Neural cell (in vitro differentiated cells): ENCODE data around the gene OR52R1. TPM values are rescaled to one million over a fixed set of nuclear protein-coding genes. Genes with fewer than 3 reads are reported as not detected.

Experiments
- H2AFZ ChIP-seq: fragments of 200-600, 300-800 bp; sonication (generic), shearing (Covaris generic); 2 replicates; pipeline ENCODE4 v1.6.0; 2014; ENCODE audit warnings: low read depth, mild to moderate bottlenecking, antibody characterized with exemption, low read length, moderate library complexity
- H3F3A ChIP-seq: fragments of 200-600 bp; shearing (Covaris generic); 2 replicates; pipeline ENCODE4 v1.6.1; 2016; ENCODE audit warnings: mild to moderate bottlenecking, moderate library complexity, mixed read lengths, antibody characterized with exemption, low read length; ENCODE audit not compliant: insufficient read depth, poor library complexity, severe bottlenecking
- H3K27ac ChIP-seq: fragments of 200-600, 300-800 bp; sonication (generic), shearing (Covaris generic); 2 replicates; pipeline ENCODE4 v1.5.1; 2014; ENCODE audit warnings: mild to moderate bottlenecking, low read length, moderate library complexity
- H3K27me3 ChIP-seq: fragments of 300-800, 200-600 bp; sonication (generic), shearing (Covaris generic); 2 replicates; pipeline ENCODE4 v1.6.0; 2014; ENCODE audit warnings: mild to moderate bottlenecking, low read depth, low read length, moderate library complexity; ENCODE audit not compliant: insufficient read depth
- H3K36me3 ChIP-seq: fragments of 300-800, 200-600 bp; sonication (generic), shearing (Covaris generic); 2 replicates; pipeline ENCODE4 v1.5.1; 2014; ENCODE audit warnings: mild to moderate bottlenecking, antibody characterized with exemption, low read length, moderate library complexity; ENCODE audit not compliant: insufficient read depth
- H3K4me2 ChIP-seq: fragments of 300-800, 200-600 bp; sonication (generic), shearing (Covaris generic); 2 replicates; pipeline ENCODE4 v1.6.0; 2014; ENCODE audit warnings: mild to moderate bottlenecking, low read length
- H3K4me3 ChIP-seq: fragments of 300-800, 200-600 bp; sonication (generic), shearing (Covaris generic); 2 replicates; pipeline ENCODE4 v1.5.1; 2014; ENCODE audit warnings: mild to moderate bottlenecking, low read length, moderate library complexity
- H3K79me2 ChIP-seq: fragments of 200-600 bp; shearing (Covaris generic); replicated peaks from 2 replicates; pipeline ENCODE4 v1.6.0; 2014; ENCODE audit warnings: mild to moderate bottlenecking, low read length, moderate library complexity; ENCODE audit not compliant: insufficient read depth
- H3K9ac ChIP-seq: fragments of 300-800, 200-600 bp; sonication (generic), shearing (Covaris generic); 2 replicates; pipeline ENCODE4 v1.6.1; 2016; ENCODE audit warnings: mild to moderate bottlenecking, low read length, mixed read lengths
- H3K9me2 ChIP-seq: fragments of 200-600 bp; shearing (Covaris generic); 2 replicates; pipeline ENCODE4 v1.6.1; 2016; ENCODE audit warnings: mild to moderate bottlenecking, low read length, mixed read lengths; ENCODE audit not compliant: insufficient read depth
- H3K9me3 ChIP-seq: fragments of 200-600, 300-800 bp; sonication (generic), shearing (Covaris generic); 2 replicates; pipeline ENCODE4 v1.6.1; 2016; ENCODE audit warnings: mild to moderate bottlenecking, mixed run types, low read length, moderate library complexity, mixed read lengths
- H4K20me1 ChIP-seq: fragments of 200-600 bp; shearing (Covaris generic); 2 replicates; pipeline ENCODE4 v1.6.1; 2016; ENCODE audit warnings: mild to moderate bottlenecking, mixed run types; ENCODE audit not compliant: insufficient read depth
- CTCF ChIP-seq: fragments of 450-650 bp; IDR thresholded peaks from 2 replicates; pipeline ENCODE4 v1.5.1; 2014; ENCODE audit warnings: antibody characterized with exemption, mild to moderate bottlenecking, moderate library complexity; ENCODE audit not compliant: poor library complexity, severe bottlenecking
- EP300 ChIP-seq: fragments of 450-650 bp; conservative IDR thresholded peaks from 2 replicates; pipeline ENCODE4 v1.6.1; 2014; ENCODE audit warnings: antibody characterized with exemption, mild to moderate bottlenecking, moderate library complexity; ENCODE audit not compliant: poor library complexity, severe bottlenecking
- EZH2 ChIP-seq: fragments of 200-600, 300-800 bp; shearing (Covaris generic), sonication (generic); IDR thresholded peaks from 2 replicates; pipeline ENCODE4 v1.6.1; 2014; ENCODE audit warnings: antibody characterized with exemption, low read length, borderline replicate concordance, mild to moderate bottlenecking; ENCODE audit not compliant: insufficient read depth, poor library complexity, severe bottlenecking
- MXI1 ChIP-seq: fragments of 450-650 bp; conservative IDR thresholded peaks from 2 replicates; pipeline ENCODE4 v1.6.1; 2014; ENCODE audit warnings: antibody characterized with exemption, mild to moderate bottlenecking; ENCODE audit not compliant: poor library complexity, severe bottlenecking
- POLR2AphosphoS5 ChIP-seq: IDR thresholded peaks from 2 replicates; pipeline ENCODE4 v1.6.1; 2012
- RAD21 ChIP-seq: fragments of 450-650 bp; conservative IDR thresholded peaks from 2 replicates; pipeline ENCODE4 v1.6.1; 2014; ENCODE audit warnings: antibody characterized with exemption, mild to moderate bottlenecking, moderate library complexity
- SMC3 ChIP-seq: fragments of 450-650 bp; conservative IDR thresholded peaks from 2 replicates; pipeline ENCODE4 v1.6.1; 2014; ENCODE audit warnings: antibody characterized with exemption, mild to moderate bottlenecking, moderate library complexity; ENCODE audit not compliant: poor library complexity
- TAF1 ChIP-seq: IDR thresholded peaks from 2 replicates; pipeline ENCODE4 v1.6.1; 2012; ENCODE audit warnings: low read depth
- polyA plus RNA-seq: library from polyadenylated mRNA; depleted of rRNA; stranded (reverse); fragments of >200 nt; gene quantifications from 2 replicates; pipeline ENCODE4 v1.2.3, GENCODE V29; 2014
- TF ChIP-seq, protein P1 (sequence below): IDR thresholded peaks from 2 replicates; pipeline ENCODE4 v1.6.1; 2012; ENCODE audit warnings: borderline replicate concordance

OR52R1 gene
- polyA plus RNA-seq, 1 donor from 2014 or later = not detected

GRCh38 chr11:4830909-4831308 lies 26.7 kb upstream of the OR52R1 start:
- Histone ChIP-seq H2AFZ (no peak overlapping the region), H3F3A (no peaks in the 10 kb centered on the region), H3K4me2 (no peak overlapping the region), H4K20me1 (no peaks in the 10 kb centered on the region), H3K9ac (no peak overlapping the region), H3K36me3 (no peaks in the 10 kb centered on the region), H3K27ac (no peak overlapping the region), H3K79me2 (no peaks in the 10 kb centered on the region), H3K9me3 (no peaks in the 10 kb centered on the region), H3K27me3 (no peaks in the 10 kb centered on the region), H3K9me2 (no peaks in the 10 kb centered on the region), H3K4me3 (no peak overlapping the region)
- no peak for TF ChIP-seq MXI1
- TF ChIP-seq SMC3 = no peak
- TF ChIP-seq, protein P1, sequence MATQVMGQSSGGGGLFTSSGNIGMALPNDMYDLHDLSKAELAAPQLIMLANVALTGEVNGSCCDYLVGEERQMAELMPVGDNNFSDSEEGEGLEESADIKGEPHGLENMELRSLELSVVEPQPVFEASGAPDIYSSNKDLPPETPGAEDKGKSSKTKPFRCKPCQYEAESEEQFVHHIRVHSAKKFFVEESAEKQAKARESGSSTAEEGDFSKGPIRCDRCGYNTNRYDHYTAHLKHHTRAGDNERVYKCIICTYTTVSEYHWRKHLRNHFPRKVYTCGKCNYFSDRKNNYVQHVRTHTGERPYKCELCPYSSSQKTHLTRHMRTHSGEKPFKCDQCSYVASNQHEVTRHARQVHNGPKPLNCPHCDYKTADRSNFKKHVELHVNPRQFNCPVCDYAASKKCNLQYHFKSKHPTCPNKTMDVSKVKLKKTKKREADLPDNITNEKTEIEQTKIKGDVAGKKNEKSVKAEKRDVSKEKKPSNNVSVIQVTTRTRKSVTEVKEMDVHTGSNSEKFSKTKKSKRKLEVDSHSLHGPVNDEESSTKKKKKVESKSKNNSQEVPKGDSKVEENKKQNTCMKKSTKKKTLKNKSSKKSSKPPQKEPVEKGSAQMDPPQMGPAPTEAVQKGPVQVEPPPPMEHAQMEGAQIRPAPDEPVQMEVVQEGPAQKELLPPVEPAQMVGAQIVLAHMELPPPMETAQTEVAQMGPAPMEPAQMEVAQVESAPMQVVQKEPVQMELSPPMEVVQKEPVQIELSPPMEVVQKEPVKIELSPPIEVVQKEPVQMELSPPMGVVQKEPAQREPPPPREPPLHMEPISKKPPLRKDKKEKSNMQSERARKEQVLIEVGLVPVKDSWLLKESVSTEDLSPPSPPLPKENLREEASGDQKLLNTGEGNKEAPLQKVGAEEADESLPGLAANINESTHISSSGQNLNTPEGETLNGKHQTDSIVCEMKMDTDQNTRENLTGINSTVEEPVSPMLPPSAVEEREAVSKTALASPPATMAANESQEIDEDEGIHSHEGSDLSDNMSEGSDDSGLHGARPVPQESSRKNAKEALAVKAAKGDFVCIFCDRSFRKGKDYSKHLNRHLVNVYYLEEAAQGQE = no peak
- no peak for TF ChIP-seq RAD21
- TF ChIP-seq EZH2 = no peak
- no peak for TF ChIP-seq CTCF
- TF ChIP-seq TAF1 = no peak
- no peak for TF ChIP-seq POLR2AphosphoS5
- TF ChIP-seq EP300 = no peak

GRCh38 chr11:4830346-4830745 lies 26.2 kb upstream of the OR52R1 start:
- no peak overlapping the region for H3K27ac ChIP-seq
- no peaks in the 10 kb centered on the region for H3K9me2 ChIP-seq
- H4K20me1 ChIP-seq = no peaks in the 10 kb centered on the region
- no peaks in the 10 kb centered on the region for H3K27me3 ChIP-seq
- H3K9ac ChIP-seq = no peak overlapping the region
- H3F3A ChIP-seq = no peaks in the 10 kb centered on the region
- no peak overlapping the region for H3K4me2 ChIP-seq
- no peaks in the 10 kb centered on the region for H3K9me3 ChIP-seq
- H3K4me3 ChIP-seq = no peak overlapping the region
- no peaks in the 10 kb centered on the region for H3K79me2 ChIP-seq
- TF ChIP-seq CTCF = no peak
- H3K36me3 ChIP-seq = no peaks in the 10 kb centered on the region
- H2AFZ ChIP-seq = no peak overlapping the region
